Adipocyte (in vitro differentiated cells): ENCODE measurements around the gene SCUBE1.

Experiments used
- DNase-seq: peaks from one replicate; pipeline ENCODE4 v3.0.0-alpha.2; 2015; ENCODE audit warnings: low read depth
- H3K27me3 ChIP-seq: replicated peaks from 2 replicates; pipeline ENCODE4 v1.7.0; 2013; ENCODE audit warnings: mild to moderate bottlenecking, low read length, moderate library complexity; ENCODE audit not compliant: control insufficient read depth, insufficient read depth
- H3K36me3 ChIP-seq: 2 replicates; pipeline ENCODE4 v1.7.0; 2013; ENCODE audit warnings: low read length, mild to moderate bottlenecking, moderate library complexity; ENCODE audit not compliant: control insufficient read depth, insufficient read depth, severe bottlenecking
- H3K4me1 ChIP-seq: 2 replicates; pipeline ENCODE4 v1.7.0; 2013; ENCODE audit warnings: mild to moderate bottlenecking, low read length, moderate library complexity; ENCODE audit not compliant: control insufficient read depth, insufficient read depth
- H3K4me3 ChIP-seq: 2 replicates; pipeline ENCODE4 v1.7.0; 2013; ENCODE audit warnings: mild to moderate bottlenecking, low read length, moderate library complexity
- H3K9ac ChIP-seq: 2 replicates; pipeline ENCODE4 v1.7.0; 2013; ENCODE audit warnings: mild to moderate bottlenecking, low read length, moderate library complexity
- H3K9me3 ChIP-seq: 2 replicates; pipeline ENCODE4 v1.7.0; 2013; ENCODE audit warnings: mild to moderate bottlenecking, low read length, moderate library complexity; ENCODE audit not compliant: control insufficient read depth

The SCUBE1 gene

GRCh38 chr22:43164636-43165035 is 178.5 kb downstream of the SCUBE1 start:
- peaks cover 29% of the 10 kb centered on the region for H3K4me1 ChIP-seq
- H3K27me3 ChIP-seq, result no peaks in the 10 kb centered on the region
- no peak for DNase-seq
- H3K36me3 ChIP-seq, result peaks cover 15% of the 10 kb centered on the region
- H3K9ac ChIP-seq, result no peak overlapping the region
- no peak overlapping the region for H3K4me3 ChIP-seq
- no peaks in the 10 kb centered on the region for H3K9me3 ChIP-seq

DNA sequence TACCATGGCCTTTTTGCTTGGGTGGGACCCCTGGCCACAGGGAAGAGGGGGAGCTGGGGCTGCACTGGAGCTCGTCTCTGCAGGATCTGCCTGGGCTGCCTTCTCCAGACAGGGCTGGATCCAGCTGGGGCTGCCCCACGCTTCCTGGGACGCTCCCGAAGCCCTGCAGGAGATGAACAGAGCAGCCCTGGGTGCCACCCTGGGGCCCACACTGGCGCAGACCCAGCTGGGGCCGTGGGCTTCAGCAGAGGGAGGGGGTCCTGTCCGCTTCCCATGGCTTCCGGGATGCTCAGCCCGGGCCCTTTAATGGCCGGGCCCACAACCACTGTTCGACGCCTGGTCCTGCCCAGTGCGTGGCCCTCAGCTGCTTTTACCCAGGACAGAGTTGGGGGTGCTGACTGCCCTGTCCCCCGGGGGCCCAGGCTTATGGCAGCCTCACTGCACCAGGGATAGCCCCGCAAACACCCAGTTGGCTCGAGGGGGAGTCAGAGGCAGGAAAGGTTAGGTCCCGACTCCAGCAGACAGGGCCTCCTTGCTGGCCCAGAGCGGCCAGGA is 179.9 kb downstream of the SCUBE1 start:
- Histone ChIP-seq H3K4me1 (peaks cover 34% of the 10 kb centered on the region), H3K27me3 (no peaks in the 10 kb centered on the region), H3K9ac (peak overlapping the region; percentile 32), H3K36me3 (peaks cover 15% of the 10 kb centered on the region), H3K4me3 (no peak overlapping the region), H3K9me3 (no peaks in the 10 kb centered on the region)
- no peak for DNase-seq

- peaks cover 15% of the 10 kb centered on the region for H3K36me3 ChIP-seq
- H3K27me3 ChIP-seq, result no peaks in the 10 kb centered on the region
- no peak for DNase-seq
- H3K4me3 ChIP-seq, result no peak overlapping the region
- no peaks in the 10 kb centered on the region for H3K9me3 ChIP-seq
- H3K9ac ChIP-seq, result no peak overlapping the region
- peaks cover 39% of the 10 kb centered on the region for H3K4me1 ChIP-seq
Observed at GRCh38 chr22:43162412-43163150, 180.6 kb downstream of the SCUBE1 start.

DNA sequence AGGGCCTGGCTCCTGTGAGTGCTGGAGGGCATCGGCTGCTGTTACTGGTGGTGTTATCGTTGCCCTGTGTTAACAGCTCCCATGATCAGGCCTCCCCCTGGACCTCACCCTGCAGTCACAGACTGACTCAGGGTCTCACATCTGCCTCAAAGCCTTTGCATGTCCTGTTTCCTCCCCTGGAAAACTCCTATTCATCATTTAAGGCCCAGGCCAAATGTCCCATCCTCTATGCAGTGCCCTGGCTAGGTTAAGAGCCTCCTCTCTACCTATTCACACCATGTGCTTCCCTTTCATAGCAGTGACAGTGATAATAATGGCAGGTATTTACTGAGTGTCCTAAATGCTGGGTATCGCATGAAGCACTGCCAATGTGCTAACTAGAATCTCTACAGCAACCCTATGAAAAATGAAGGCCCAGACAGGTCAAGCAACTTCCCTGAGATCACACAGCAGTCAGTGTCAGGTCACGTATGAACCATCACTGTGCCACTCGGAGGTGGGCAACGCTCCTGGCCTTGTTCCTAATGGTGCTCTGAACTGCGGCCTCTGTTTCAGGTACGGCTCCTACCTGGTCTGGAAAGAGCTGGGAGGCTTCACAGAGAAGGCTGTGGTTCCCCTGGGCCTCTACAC is 182.6 kb downstream of the SCUBE1 start:
- Histone ChIP-seq H3K36me3 (peaks cover 15% of the 10 kb centered on the region), H3K9ac (no peak overlapping the region), H3K4me3 (no peak overlapping the region), H3K9me3 (no peaks in the 10 kb centered on the region), H3K27me3 (no peaks in the 10 kb centered on the region), H3K4me1 (peaks cover 43% of the 10 kb centered on the region)
- no peak for DNase-seq

GRCh38 chr22:43159484-43160178 is 183.5 kb downstream of the SCUBE1 start:
- Histone ChIP-seq H3K36me3 (peaks cover 15% of the 10 kb centered on the region), H3K9me3 (no peaks in the 10 kb centered on the region), H3K4me1 (peaks cover 46% of the 10 kb centered on the region), H3K9ac (no peak overlapping the region), H3K27me3 (no peaks in the 10 kb centered on the region), H3K4me3 (no peak overlapping the region)
- DNase-seq, result peak; percentile 26

GRCh38 chr22:43158778-43159483 is 184.2 kb downstream of the SCUBE1 start:
- Histone ChIP-seq H3K9ac (no peak overlapping the region), H3K36me3 (peaks cover 15% of the 10 kb centered on the region), H3K4me1 (peaks cover 46% of the 10 kb centered on the region), H3K9me3 (no peaks in the 10 kb centered on the region), H3K4me3 (no peak overlapping the region), H3K27me3 (no peaks in the 10 kb centered on the region)
- DNase-seq, result no peak

- peaks cover 13% of the 10 kb centered on the region for H3K36me3 ChIP-seq
- no peak for DNase-seq
- H3K27me3 ChIP-seq, result no peaks in the 10 kb centered on the region
- H3K4me1 ChIP-seq, result peaks cover 40% of the 10 kb centered on the region
- no peaks in the 10 kb centered on the region for H3K9me3 ChIP-seq
- no peak overlapping the region for H3K4me3 ChIP-seq
- peak overlapping the region; percentile 39 for H3K9ac ChIP-seq
Observed at GRCh38 chr22:43157874-43158546, 185.2 kb downstream of the SCUBE1 start.

DNA sequence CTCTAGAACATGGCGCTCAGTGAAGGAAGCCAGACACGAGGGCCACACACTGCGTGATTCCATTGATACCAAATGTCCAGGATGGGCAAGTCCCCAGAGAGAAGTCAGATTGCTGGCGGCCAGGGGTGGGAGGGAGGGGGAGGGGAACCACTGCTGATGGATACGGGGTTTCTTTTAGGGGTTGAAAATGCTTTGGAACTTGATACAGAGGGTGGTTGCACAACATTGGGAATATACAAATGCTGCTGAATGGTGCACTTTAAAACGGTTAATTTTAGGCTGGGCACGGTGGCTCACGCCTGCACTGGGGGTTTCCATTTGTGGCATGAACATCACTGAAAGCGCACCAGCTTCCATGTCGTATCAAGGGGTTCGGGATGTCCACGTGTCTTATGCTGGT is 186.8 kb downstream of the SCUBE1 start:
- peaks cover 47% of the 10 kb centered on the region for H3K4me1 ChIP-seq

GRCh38 chr22:43155789-43156188 is 187.4 kb downstream of the SCUBE1 start:
- peak; percentile 22 for DNase-seq
- no peak overlapping the region for H3K4me3 ChIP-seq
- peaks cover 1% of the 10 kb centered on the region for H3K36me3 ChIP-seq
- H3K9ac ChIP-seq, result no peak overlapping the region
- H3K9me3 ChIP-seq, result no peaks in the 10 kb centered on the region
- no peaks in the 10 kb centered on the region for H3K27me3 ChIP-seq
- peaks cover 47% of the 10 kb centered on the region for H3K4me1 ChIP-seq

More for the DNA sequence above, 186.8 kb downstream of the SCUBE1 start:
- Histone ChIP-seq H3K27me3 (no peaks in the 10 kb centered on the region), H3K9me3 (no peaks in the 10 kb centered on the region), H3K36me3 (peaks cover 5% of the 10 kb centered on the region), H3K4me3 (no peak overlapping the region), H3K9ac (no peak overlapping the region)
- DNase-seq, result no peak

GRCh38 chr22:43154887-43155536 is 188.2 kb downstream of the SCUBE1 start:
- Histone ChIP-seq H3K4me1 (peaks cover 47% of the 10 kb centered on the region), H3K4me3 (peak overlapping the region; percentile 33), H3K27me3 (no peaks in the 10 kb centered on the region), H3K36me3 (no peaks in the 10 kb centered on the region), H3K9ac (no peak overlapping the region), H3K9me3 (no peaks in the 10 kb centered on the region)
- DNase-seq, result no peak
